Uterus (tissue), 2 donors: ENCODE data around the gene TTYH1.

Experiments
- CTCF ChIP-seq, 4 experiments: fragments of 200-600 bp in 2 of 4; fragments of 450-650 bp in 2 of 4; sonication (generic) in 2 of 4; IDR thresholded peaks; one replicate each; pipeline ENCODE4 v1.5.1; 2016 to 2019; ENCODE audit warnings: antibody characterized with exemption in 4 of 4, mild to moderate bottlenecking in 2 of 4, moderate library complexity in 1 of 4
- POLR2A ChIP-seq, 2 donors: fragments of 450-650 bp; IDR thresholded peaks; one replicate each; pipeline ENCODE4 v1.6.1; 2016; ENCODE audit warnings: antibody characterized with exemption in 2 of 2, mild to moderate bottlenecking in 1 of 2, moderate library complexity in 1 of 2

- TF ChIP-seq CTCF (IDR thresholded peaks at IDR 0.05) (no peak), POLR2A (IDR thresholded peaks at IDR 0.05) (no peak)
Measured at GRCh38 chr19:54408456-54409026, 6.7 kb upstream of the TTYH1 start.
